Measurements from ENCODE around the gene ATP10A. TPM values are rescaled to one million over a fixed set of nuclear protein-coding genes. Genes with fewer than 3 reads are reported as not detected.

Gene ATP10A
- total RNA-seq, 1 experiment from 2014 or later: not detected

- Histone ChIP-seq H3K27me3 (replicated peaks; ENCODE audit: control insufficient read depth, insufficient read depth, low read length) (no peaks in the 10 kb centered on the region), H3K36me3 (ENCODE audit: control insufficient read depth, insufficient read depth, low read length) (no peaks in the 10 kb centered on the region), H3K4me1 (no peaks in the 10 kb centered on the region; the same call in 1 of the 2 replicates), H3K4me3 (ENCODE audit: low read depth, low read length) (no peak overlapping the region), H3K9me3 (no peaks in the 10 kb centered on the region)
- H3K36me3 Mint-ChIP-seq (ENCODE audit: insufficient read depth, unreplicated experiment): peaks cover 6% of the 10 kb centered on the region
- H3K9me3 Mint-ChIP-seq (ENCODE audit: unreplicated experiment): no peaks in the 10 kb centered on the region
- no peak overlapping the region for H3K4me3 Mint-ChIP-seq (ENCODE audit: unreplicated experiment)
- H3K4me1 Mint-ChIP-seq (ENCODE audit: low read depth, unreplicated experiment): peaks cover 7% of the 10 kb centered on the region
- H3K27ac Mint-ChIP-seq (ENCODE audit: unreplicated experiment): no peak overlapping the region
- CTCF ChIA-PET: interaction anchor here (0.6 to 1.8 kb wide), 8 partner anchors 10 to 242 kb away, joined by 3 to 25 read pairs (median 4); no protein-coding TSS in a partner anchor
- no TSS peak for BruUV-seq (replicated peaks)
- H3K27me3 Mint-ChIP-seq (ENCODE audit: insufficient read depth, unreplicated experiment): peaks cover 4% of the 10 kb centered on the region
- intact Hi-C loops (cut with micrococcal nuclease; ENCODE audit: unreplicated experiment): loop anchor here (1.0 to 5.0 kb wide), 4 partner anchors 49 to 241 kb away; no protein-coding TSS in a partner anchor
- TF ChIP-seq CTCF (IDR thresholded peaks at IDR 0.05; ENCODE audit: insufficient read depth in 1 of 2, low read depth in 1 of 2, low read length in 1 of 2, severe bottlenecking in 1 of 2, unreplicated experiment in 1 of 2): peak; percentile 35 to 39
- POLR2A ChIA-PET: no interaction called here
- DNase-seq: peak; percentile 21 to 25
Measured at GRCh38 chr15:25691544-25692430, 171.3 kb downstream of the ATP10A start.

GRCh38 chr15:25690673-25691543, 172.2 kb downstream of the ATP10A start:
- Mint-ChIP-seq H3K36me3 (ENCODE audit: insufficient read depth, unreplicated experiment) (peaks cover 6% of the 10 kb centered on the region), H3K4me3 (ENCODE audit: unreplicated experiment) (no peak overlapping the region), H3K27me3 (ENCODE audit: insufficient read depth, unreplicated experiment) (peaks cover under 1% of the 10 kb centered on the region), H3K4me1 (ENCODE audit: low read depth, unreplicated experiment) (peaks cover 12% of the 10 kb centered on the region), H3K9me3 (ENCODE audit: unreplicated experiment) (no peaks in the 10 kb centered on the region), H3K27ac (ENCODE audit: unreplicated experiment) (no peak overlapping the region)
- POLR2A ChIA-PET: no interaction called here
- Histone ChIP-seq H3K4me3 (ENCODE audit: low read depth, low read length) (no peak overlapping the region), H3K4me1 (no peaks in the 10 kb centered on the region; the same call in 1 of the 2 replicates), H3K36me3 (ENCODE audit: control insufficient read depth, insufficient read depth, low read length) (no peaks in the 10 kb centered on the region), H3K9me3 (no peaks in the 10 kb centered on the region), H3K27me3 (replicated peaks; ENCODE audit: control insufficient read depth, insufficient read depth, low read length) (no peaks in the 10 kb centered on the region)
- intact Hi-C loops (cut with micrococcal nuclease; ENCODE audit: unreplicated experiment): loop anchor here (5.0 kb wide), 3 partner anchors 49 to 241 kb away; no protein-coding TSS in a partner anchor
- no peak for TF ChIP-seq CTCF (IDR thresholded peaks at IDR 0.05; ENCODE audit: insufficient read depth in 1 of 2, low read depth in 1 of 2, low read length in 1 of 2, severe bottlenecking in 1 of 2, unreplicated experiment in 1 of 2)
- CTCF ChIA-PET: interaction anchor here (0.8 to 1.8 kb wide), 3 partner anchors 182 to 243 kb away, joined by 3 to 25 read pairs (median 5); no protein-coding TSS in a partner anchor
- DNase-seq: peak; percentile 35 to 37
- no TSS peak for BruUV-seq (replicated peaks)

- BruUV-seq (replicated peaks): no TSS peak
- Histone ChIP-seq H3K4me3 (ENCODE audit: low read depth, low read length) (no peak overlapping the region), H3K4me1 (peaks cover 6% of the 10 kb centered on the region), H3K36me3 (ENCODE audit: control insufficient read depth, insufficient read depth, low read length) (no peaks in the 10 kb centered on the region), H3K9me3 (no peaks in the 10 kb centered on the region), H3K27me3 (replicated peaks; ENCODE audit: control insufficient read depth, insufficient read depth, low read length) (no peaks in the 10 kb centered on the region)
- POLR2A ChIA-PET: no interaction called here
- H3K9me3 Mint-ChIP-seq (ENCODE audit: unreplicated experiment): no peaks in the 10 kb centered on the region
- peaks cover 12% of the 10 kb centered on the region for H3K4me1 Mint-ChIP-seq (ENCODE audit: low read depth, unreplicated experiment)
- no peak overlapping the region for H3K4me3 Mint-ChIP-seq (ENCODE audit: unreplicated experiment)
- peak in 1 of 2 experiments; percentile 40 for DNase-seq
- H3K27ac Mint-ChIP-seq (ENCODE audit: unreplicated experiment): no peak overlapping the region
- CTCF ChIA-PET: interaction anchor here (0.6 to 1.3 kb wide), 3 partner anchors 53 to 189 kb away, joined by 3 to 8 read pairs (median 3); no protein-coding TSS in a partner anchor
- peaks cover 6% of the 10 kb centered on the region for H3K36me3 Mint-ChIP-seq (ENCODE audit: insufficient read depth, unreplicated experiment)
- intact Hi-C loops (cut with micrococcal nuclease; ENCODE audit: unreplicated experiment): no loop called here
- peak; percentile 21 to 45 for TF ChIP-seq CTCF (IDR thresholded peaks at IDR 0.05; ENCODE audit: insufficient read depth in 1 of 2, low read depth in 1 of 2, low read length in 1 of 2, severe bottlenecking in 1 of 2, unreplicated experiment in 1 of 2)
- H3K27me3 Mint-ChIP-seq (ENCODE audit: insufficient read depth, unreplicated experiment): no peaks in the 10 kb centered on the region
Measured at GRCh38 chr15:25689592-25689991, 173.5 kb downstream of the ATP10A start.

Data from Caco-2 (cell line).